CD4-positive, alpha-beta T cell (primary cell): ENCODE data around the gene AFG1L. TPM values are rescaled to one million over a fixed set of nuclear protein-coding genes. Genes with fewer than 3 reads are reported as not detected.

Source experiments
- ATAC-seq: fragments of 200-7000 bp; cut with Tn5 transposase; one replicate; pipeline ENCODE4 v1.10.0; 2022; ENCODE audit warnings: mild to moderate bottlenecking; ENCODE audit not compliant: poor library complexity
- CTCF ChIA-PET: fragments of 350-600 bp; sonication (Branson Sonifier 250); formaldehyde crosslinking; loops from one replicate; lab custom pipeline; 2021; ENCODE audit warnings: antibody characterized with exemption, inconsistent platforms; lab: Charles Lee
- POLR2A ChIA-PET: fragments of 350-600 bp; sonication (Branson Sonifier 250); formaldehyde crosslinking; loops from one replicate; lab custom pipeline; 2021; ENCODE audit warnings: antibody characterized with exemption, inconsistent platforms; lab: Charles Lee
- DNase-seq, 14 experiments: peaks; one replicate each; pipeline ENCODE4 v3.0.0-alpha.2; 2013 to 2020; ENCODE audit warnings: mixed read lengths in 2 of 14
- H3K27ac ChIP-seq, 2 donors: one replicate each; pipeline versions ENCODE4 v1.5.1 to v1.7.0; 2013; ENCODE audit warnings: low read length in 2 of 2, low read depth in 1 of 2, mild to moderate bottlenecking in 1 of 2
- H3K27me3 ChIP-seq, 2 experiments: 1 replicate in 1 of 2; 2 replicates in 1 of 2; pipeline versions ENCODE4 v1.6.1 to v1.7.0; 2013; ENCODE audit warnings: low read length in 2 of 2, control low read depth in 1 of 2, mild to moderate bottlenecking in 1 of 2, moderate library complexity in 1 of 2; ENCODE audit not compliant: insufficient read depth in 2 of 2, control insufficient read depth in 1 of 2
- H3K36me3 ChIP-seq: one replicate; pipeline ENCODE4 v1.6.1; 2013; ENCODE audit warnings: low read length, control low read depth; ENCODE audit not compliant: insufficient read depth
- H3K4me1 ChIP-seq: one replicate; pipeline ENCODE4 v1.6.1; 2013; ENCODE audit warnings: low read length, control low read depth; ENCODE audit not compliant: insufficient read depth
- H3K4me3 ChIP-seq: one replicate; pipeline ENCODE4 v1.5.1; 2013; ENCODE audit warnings: mild to moderate bottlenecking, low read length, moderate library complexity
- H3K9me3 ChIP-seq, 2 experiments: 1 replicate in 1 of 2; 2 replicates in 1 of 2; pipeline versions ENCODE4 v1.6.1 to v1.7.0; 2013; ENCODE audit warnings: low read length in 2 of 2, mild to moderate bottlenecking in 2 of 2, control low read depth in 1 of 2, moderate library complexity in 1 of 2; ENCODE audit not compliant: control insufficient read depth in 1 of 2, insufficient read depth in 1 of 2
- H3K27ac Mint-ChIP-seq: one replicate; pipeline ENCODE4 v1.8.0; 2020; ENCODE audit warnings: mixed read lengths
- H3K27me3 Mint-ChIP-seq: one replicate; pipeline ENCODE4 v1.8.0; 2021; ENCODE audit warnings: mixed read lengths
- H3K36me3 Mint-ChIP-seq: one replicate; pipeline ENCODE4 v1.8.0; 2021; ENCODE audit warnings: low read depth, mixed read lengths
- H3K4me1 Mint-ChIP-seq: one replicate; pipeline ENCODE4 v1.8.0; 2021; ENCODE audit warnings: low read depth, mixed read lengths
- H3K4me3 Mint-ChIP-seq: one replicate; pipeline ENCODE4 v1.8.0; 2020; ENCODE audit warnings: mild to moderate bottlenecking, mixed read lengths
- H3K9me3 Mint-ChIP-seq: one replicate; pipeline ENCODE4 v1.8.0; 2020; ENCODE audit warnings: mixed read lengths
- CTCF ChIP-seq: fragments of 200-600 bp; IDR thresholded peaks from one replicate; pipeline ENCODE4 v1.8.0; 2022; ENCODE audit warnings: antibody characterized with exemption, mild to moderate bottlenecking
- intact Hi-C, 2 experiments: fragments of 100-400 bp; cut with DNase I in 1 of 2; cut with micrococcal nuclease in 1 of 2; formaldehyde crosslinking; loops; one replicate each; pipeline versions ENCODE4 v1.15.1 to v1.9.0; 2023 to 2025; cut with DNase I, micrococcal nuclease
- total RNA-seq, 174 experiments: library from RNA in 2 of 174; stranded (reverse) in 2 of 174; gene quantifications; one replicate each; pipeline ENCODE4 v1.2.3 and lab custom pipeline; 2021 to 2026

The AFG1L gene
- total RNA-seq, 2 experiments from 2014 or later, result 3.0 to 3.9 TPM

DNA sequence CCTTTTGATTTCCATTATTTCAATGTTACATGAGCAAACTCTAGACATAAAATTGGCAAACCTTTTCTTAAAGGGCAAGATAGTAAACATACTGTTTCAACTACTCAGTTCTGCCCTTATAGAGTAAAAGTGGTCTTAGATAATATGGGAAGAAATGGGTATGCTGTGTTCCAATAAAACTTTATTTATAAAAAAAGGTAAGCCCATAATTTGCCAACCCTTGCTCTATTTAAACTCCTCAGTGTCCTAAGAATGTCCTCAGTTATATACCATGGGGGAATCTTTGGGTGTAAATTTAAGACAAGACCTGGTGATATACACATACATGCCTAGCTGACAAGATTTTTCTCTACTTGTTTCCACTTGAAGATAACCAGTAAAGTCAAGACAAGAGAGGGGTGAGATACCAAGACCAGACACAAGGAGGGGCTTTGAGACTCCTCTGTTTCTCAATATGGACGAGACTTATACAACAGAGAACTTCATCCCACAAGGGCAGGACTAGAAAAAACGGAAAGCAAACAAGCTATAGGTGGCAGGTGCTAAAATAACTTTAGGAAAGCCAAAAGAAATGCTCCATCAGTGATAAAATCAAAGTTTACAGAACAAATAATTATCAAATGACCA is 44.5 kb upstream of the AFG1L start:
- Histone ChIP-seq H3K9me3 (no peaks in the 10 kb centered on the region), H3K36me3 (peaks cover 9% of the 10 kb centered on the region), H3K27me3 (no peaks in the 10 kb centered on the region), H3K27ac (no peak overlapping the region), H3K4me1 (peaks cover 14% of the 10 kb centered on the region), H3K4me3 (no peak overlapping the region)
- POLR2A ChIA-PET, result interaction anchor here (2.6 kb wide), 1 partner anchor 10 kb away, joined by 16 read pairs; the partner anchor contains the start of gene SNX3
- CTCF ChIA-PET, result no interaction called here
- Mint-ChIP-seq H3K27me3 (no peaks in the 10 kb centered on the region), H3K27ac (no peak overlapping the region), H3K9me3 (no peaks in the 10 kb centered on the region), H3K4me3 (no peak overlapping the region), H3K36me3 (peaks cover 80% of the 10 kb centered on the region), H3K4me1 (peaks cover 67% of the 10 kb centered on the region)
- intact Hi-C loops, result loop anchor here in 1 of 2 experiments (10.0 kb wide), 1 partner anchor 274 kb away; no protein-coding TSS in a partner anchor
- ATAC-seq (peak; percentile 43), DNase-seq (peak in 1 of 14 experiments; percentile 22)
- TF ChIP-seq CTCF, result no peak

DNA sequence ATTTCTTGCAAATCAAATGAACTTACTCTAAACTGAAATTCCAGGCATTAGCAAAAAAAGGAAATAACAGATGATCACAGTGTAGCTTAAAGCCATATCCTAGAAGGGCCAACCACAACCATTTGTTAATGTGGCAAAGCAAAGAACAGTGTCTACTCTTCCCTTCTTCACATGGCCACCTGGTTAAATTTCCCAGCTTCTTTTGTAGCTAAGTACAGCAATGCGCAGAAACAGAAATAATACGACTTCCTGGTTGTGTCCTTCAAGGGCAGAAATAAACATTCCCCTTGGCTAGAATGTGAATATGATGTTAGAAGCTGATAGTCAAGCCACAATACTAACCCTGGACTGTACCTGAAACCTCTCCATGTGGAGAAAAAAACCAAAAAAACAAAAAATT is 43.6 kb upstream of the AFG1L start:
- Histone ChIP-seq H3K4me1 (peaks cover 14% of the 10 kb centered on the region), H3K36me3 (peaks cover 9% of the 10 kb centered on the region), H3K9me3 (no peaks in the 10 kb centered on the region), H3K27ac (no peak overlapping the region), H3K4me3 (no peak overlapping the region), H3K27me3 (no peaks in the 10 kb centered on the region)
- intact Hi-C loops, result loop anchor here in 1 of 2 experiments (10.0 kb wide), 1 partner anchor 274 kb away; no protein-coding TSS in a partner anchor
- Mint-ChIP-seq H3K9me3 (no peaks in the 10 kb centered on the region), H3K27me3 (no peaks in the 10 kb centered on the region), H3K36me3 (peaks cover 74% of the 10 kb centered on the region), H3K4me3 (no peak overlapping the region), H3K4me1 (peaks cover 74% of the 10 kb centered on the region), H3K27ac (no peak overlapping the region)
- ATAC-seq (no peak), DNase-seq (no peak)
- ChIA-PET CTCF (no interaction called here), POLR2A (interaction anchor here (1.0 to 2.6 kb wide), 2 partner anchors 10 to 14 kb away, joined by 3 to 16 read pairs; partner anchors contain the start of gene SNX3)
- TF ChIP-seq CTCF, result no peak

- no peaks in the 10 kb centered on the region for H3K9me3 ChIP-seq
- intact Hi-C loops, result loop anchor here in 1 of 2 experiments (10.0 kb wide), 1 partner anchor 273 kb away; no protein-coding TSS in a partner anchor
- Mint-ChIP-seq H3K4me3 (no peak overlapping the region), H3K27ac (no peak overlapping the region), H3K36me3 (peaks cover 76% of the 10 kb centered on the region), H3K9me3 (no peaks in the 10 kb centered on the region), H3K4me1 (peaks cover 82% of the 10 kb centered on the region), H3K27me3 (no peaks in the 10 kb centered on the region)
- ChIA-PET CTCF (interaction anchor here (0.6 to 1.3 kb wide), 2 partner anchors 9 to 11 kb away, joined by 3 to 4 read pairs; partner anchors contain the start of gene SNX3), POLR2A (interaction anchor here (1.0 to 2.6 kb wide), 2 partner anchors 9 to 15 kb away, joined by 3 to 16 read pairs; partner anchors contain the start of gene SNX3)
- ATAC-seq (no peak), DNase-seq (no peak)
- no peak overlapping the region for H3K27ac ChIP-seq
- H3K36me3 ChIP-seq, result peaks cover 3% of the 10 kb centered on the region
- no peak for TF ChIP-seq CTCF
- peaks cover 14% of the 10 kb centered on the region for H3K4me1 ChIP-seq
- no peaks in the 10 kb centered on the region for H3K27me3 ChIP-seq
- H3K4me3 ChIP-seq, result no peak overlapping the region
Measured at GRCh38 chr6:108252055-108252454, 42.8 kb upstream of the AFG1L start.
